Activated T-cell treated with anti-CD3 and anti-CD28 coated beads for 24 hours (primary cell): ENCODE data around the gene RET.
"Not testable (repeated sequence)": the region's sequence is repeated elsewhere in the genome, so short reads cannot be mapped to it uniquely, and the experiment has no call there.

Source experiments
- DNase-seq: peaks from one replicate; pipeline ENCODE4 v3.0.0-alpha.2; 2020; ENCODE audit warnings: low read depth

RET gene

GRCh38 chr10:43135656-43136055 is 58.8 kb downstream of the RET start:
- no peak for DNase-seq

GRCh38 chr10:43136432-43136831 is 59.6 kb downstream of the RET start:
- DNase-seq, result no peak

- DNase-seq, result no peak
Measured at GRCh38 chr10:43136995-43137716, 60.3 kb downstream of the RET start.

- DNase-seq, result no peak
Measured at GRCh38 chr10:43137717-43138020, 60.8 kb downstream of the RET start.

- DNase-seq, result peak; percentile 82
Measured at GRCh38 chr10:43138021-43138756, 61.3 kb downstream of the RET start, which contains the start of gene CSGALNACT2. TSS of gene CSGALNACT2 (plus strand) at chr10:43138445. CDS start at chr10:43155150, 16,705 bp downstream.

GRCh38 chr10:43138757-43139241 is 61.9 kb downstream of the RET start:
- DNase-seq, result peak; percentile 40

- no peak for DNase-seq
Measured at GRCh38 chr10:43141421-43141820, 64.6 kb downstream of the RET start.

- no peak for DNase-seq
Measured at GRCh38 chr10:43145311-43145710, 68.4 kb downstream of the RET start.

GRCh38 chr10:43145936-43146335 is 69.1 kb downstream of the RET start:
- DNase-seq, result not testable (repeated sequence)

- no peak for DNase-seq
Measured at GRCh38 chr10:43151371-43151770, 74.5 kb downstream of the RET start.

- no peak for DNase-seq
Measured at GRCh38 chr10:43153901-43154300, 77.0 kb downstream of the RET start.

GRCh38 chr10:43155221-43155620 is 78.4 kb downstream of the RET start:
- no peak for DNase-seq

GRCh38 chr10:43155741-43156140 is 78.9 kb downstream of the RET start:
- DNase-seq, result no peak

GRCh38 chr10:43156590-43157341 is 79.9 kb downstream of the RET start:
- DNase-seq, result no peak

- DNase-seq, result no peak
Measured at GRCh38 chr10:43158636-43159035, 81.8 kb downstream of the RET start.

GRCh38 chr10:43160046-43160920 is 83.4 kb downstream of the RET start:
- peak; percentile 38 for DNase-seq

GRCh38 chr10:43160921-43161255 is 84.0 kb downstream of the RET start:
- no peak for DNase-seq

- no peak for DNase-seq
Measured at GRCh38 chr10:43162604-43163003, 85.7 kb downstream of the RET start.

GRCh38 chr10:43166207-43166879 is 89.5 kb downstream of the RET start:
- DNase-seq, result no peak

GRCh38 chr10:43166880-43167497 is 90.1 kb downstream of the RET start:
- no peak for DNase-seq

- DNase-seq, result no peak
Measured at GRCh38 chr10:43167498-43167889, 90.6 kb downstream of the RET start.
